Neutrophil (primary cell): ENCODE results near the gene MAN1A1.

Source experiments
- H3K27ac ChIP-seq: fragments of 200-600 bp; sonication (generic); 2 replicates; pipeline ENCODE4 v1.5.1; 2016; ENCODE audit warnings: mild to moderate bottlenecking, moderate library complexity
- H3K27me3 ChIP-seq: fragments of 200-600 bp; sonication (generic); 2 replicates; pipeline ENCODE4 v1.6.0; 2016; ENCODE audit warnings: mild to moderate bottlenecking
- H3K36me3 ChIP-seq: fragments of 200-600 bp; sonication (generic); 2 replicates; pipeline ENCODE4 v1.5.1; 2017
- H3K4me1 ChIP-seq, 2 experiments: fragments of 200-600 bp in 1 of 2; sonication (generic) in 1 of 2; 1 replicate in 1 of 2; 2 replicates in 1 of 2; pipeline versions ENCODE4 v1.5.1 to v1.6.1; 2013 to 2016; ENCODE audit warnings: low read depth in 1 of 2, low read length in 1 of 2, mild to moderate bottlenecking in 1 of 2, moderate library complexity in 1 of 2; ENCODE audit not compliant: control insufficient read depth in 1 of 2, insufficient read depth in 1 of 2
- H3K4me3 ChIP-seq, 2 experiments: fragments of 200-600 bp in 1 of 2; sonication (generic) in 1 of 2; 1 replicate in 1 of 2; 2 replicates in 1 of 2; pipeline ENCODE4 v1.5.1; 2013 to 2016; ENCODE audit warnings: low read depth in 1 of 2, low read length in 1 of 2, mild to moderate bottlenecking in 1 of 2, moderate library complexity in 1 of 2
- H3K9me3 ChIP-seq: fragments of 200-600 bp; sonication (generic); 2 replicates; pipeline ENCODE4 v1.5.1; 2016
- TF ChIP-seq, protein P1 (sequence below): fragments of 200-600 bp; sonication (generic); IDR thresholded peaks from 2 replicates; pipeline ENCODE4 v1.5.1; 2016; ENCODE audit warnings: antibody characterized with exemption

MAN1A1 gene

DNA sequence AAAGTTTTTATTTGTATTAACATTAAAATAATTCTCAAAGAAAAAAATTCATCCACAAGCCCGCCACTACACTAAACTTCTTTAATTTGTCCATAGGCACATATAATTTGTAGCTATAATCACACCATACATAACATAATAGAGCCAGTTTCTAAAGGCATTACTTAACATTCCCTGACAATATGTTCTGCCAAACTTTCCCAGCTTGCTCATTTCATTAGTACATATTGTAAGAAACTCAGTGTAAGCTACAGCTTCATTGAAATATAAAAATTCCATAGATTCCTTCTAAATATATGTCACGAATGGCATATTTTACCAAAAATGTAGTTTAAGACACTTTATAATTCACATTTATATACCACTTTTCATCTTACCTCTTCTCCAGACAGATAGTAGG, 59.3 kb downstream of the MAN1A1 start:
- Histone ChIP-seq H3K4me3 (no peak overlapping the region), H3K27me3 (no peaks in the 10 kb centered on the region), H3K4me1 (peaks cover 3 to 6% of the 10 kb centered on the region in 2 experiments), H3K27ac (no peak overlapping the region), H3K36me3 (no peaks in the 10 kb centered on the region), H3K9me3 (no peaks in the 10 kb centered on the region)
- TF ChIP-seq, protein P1, sequence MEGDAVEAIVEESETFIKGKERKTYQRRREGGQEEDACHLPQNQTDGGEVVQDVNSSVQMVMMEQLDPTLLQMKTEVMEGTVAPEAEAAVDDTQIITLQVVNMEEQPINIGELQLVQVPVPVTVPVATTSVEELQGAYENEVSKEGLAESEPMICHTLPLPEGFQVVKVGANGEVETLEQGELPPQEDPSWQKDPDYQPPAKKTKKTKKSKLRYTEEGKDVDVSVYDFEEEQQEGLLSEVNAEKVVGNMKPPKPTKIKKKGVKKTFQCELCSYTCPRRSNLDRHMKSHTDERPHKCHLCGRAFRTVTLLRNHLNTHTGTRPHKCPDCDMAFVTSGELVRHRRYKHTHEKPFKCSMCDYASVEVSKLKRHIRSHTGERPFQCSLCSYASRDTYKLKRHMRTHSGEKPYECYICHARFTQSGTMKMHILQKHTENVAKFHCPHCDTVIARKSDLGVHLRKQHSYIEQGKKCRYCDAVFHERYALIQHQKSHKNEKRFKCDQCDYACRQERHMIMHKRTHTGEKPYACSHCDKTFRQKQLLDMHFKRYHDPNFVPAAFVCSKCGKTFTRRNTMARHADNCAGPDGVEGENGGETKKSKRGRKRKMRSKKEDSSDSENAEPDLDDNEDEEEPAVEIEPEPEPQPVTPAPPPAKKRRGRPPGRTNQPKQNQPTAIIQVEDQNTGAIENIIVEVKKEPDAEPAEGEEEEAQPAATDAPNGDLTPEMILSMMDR = no peak

DNA sequence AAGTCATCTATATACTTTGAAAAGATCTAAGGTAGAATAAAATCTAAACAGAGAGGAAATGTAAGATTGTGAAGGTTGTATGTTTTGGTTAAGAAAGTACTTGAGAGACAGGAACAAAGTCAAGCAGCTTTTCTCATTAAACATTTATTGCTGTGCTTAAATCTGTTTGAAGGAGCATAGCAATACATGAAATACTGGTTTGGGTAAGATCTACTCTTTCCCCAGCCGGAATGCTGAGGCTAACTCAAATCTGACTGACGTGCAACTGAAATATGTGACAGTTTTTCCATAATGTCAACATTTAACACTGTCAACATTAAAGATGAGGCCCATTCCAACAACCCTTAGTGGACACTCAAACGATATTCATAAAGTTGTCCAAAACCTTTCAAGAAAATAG, 59.9 kb downstream of the MAN1A1 start:
- Histone ChIP-seq H3K27ac (no peak overlapping the region), H3K4me3 (no peak overlapping the region), H3K9me3 (no peaks in the 10 kb centered on the region), H3K27me3 (no peaks in the 10 kb centered on the region), H3K4me1 (peaks cover 3 to 6% of the 10 kb centered on the region in 2 experiments), H3K36me3 (no peaks in the 10 kb centered on the region)
- TF ChIP-seq, protein P1 = no peak

GRCh38 chr6:119285908-119286625, 63.5 kb downstream of the MAN1A1 start:
- Histone ChIP-seq H3K9me3 (no peaks in the 10 kb centered on the region), H3K36me3 (no peaks in the 10 kb centered on the region), H3K27me3 (no peaks in the 10 kb centered on the region), H3K4me1 (no peaks in the 10 kb centered on the region), H3K4me3 (no peak overlapping the region), H3K27ac (no peak overlapping the region)
- TF ChIP-seq, protein P1 = no peak

DNA sequence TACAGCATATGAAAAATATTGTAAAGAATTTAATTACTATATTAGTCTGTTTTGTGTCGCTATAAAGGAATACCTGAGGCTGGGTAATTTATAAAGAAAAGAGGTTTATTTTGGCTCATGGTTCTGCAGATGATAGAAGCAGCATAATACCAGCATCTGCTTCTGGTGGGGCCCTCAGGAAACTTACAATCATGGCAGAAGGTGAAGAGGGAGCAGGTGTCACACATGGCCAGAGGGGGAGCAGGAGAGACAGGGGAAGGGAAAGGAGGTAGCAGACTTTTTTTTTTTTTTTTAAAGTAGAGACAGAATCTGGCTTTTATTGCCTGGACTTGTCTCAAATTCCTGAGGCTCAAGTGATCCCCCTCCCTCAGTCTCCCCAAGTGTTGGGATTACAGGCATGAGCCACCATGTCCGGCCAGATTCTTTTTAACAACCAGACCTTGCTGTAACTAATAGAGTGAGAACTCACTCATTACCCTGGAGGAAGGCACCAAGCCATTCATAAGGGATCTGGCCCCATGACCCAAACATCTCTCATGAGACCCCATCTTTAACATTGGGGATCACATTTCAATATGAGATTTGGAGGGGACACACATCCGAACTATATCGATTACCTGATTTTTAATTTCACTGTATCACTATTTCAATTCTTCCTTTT, 64.6 kb downstream of the MAN1A1 start:
- TF ChIP-seq, protein P1 = no peak
- H3K27me3 ChIP-seq = no peaks in the 10 kb centered on the region

DNA sequence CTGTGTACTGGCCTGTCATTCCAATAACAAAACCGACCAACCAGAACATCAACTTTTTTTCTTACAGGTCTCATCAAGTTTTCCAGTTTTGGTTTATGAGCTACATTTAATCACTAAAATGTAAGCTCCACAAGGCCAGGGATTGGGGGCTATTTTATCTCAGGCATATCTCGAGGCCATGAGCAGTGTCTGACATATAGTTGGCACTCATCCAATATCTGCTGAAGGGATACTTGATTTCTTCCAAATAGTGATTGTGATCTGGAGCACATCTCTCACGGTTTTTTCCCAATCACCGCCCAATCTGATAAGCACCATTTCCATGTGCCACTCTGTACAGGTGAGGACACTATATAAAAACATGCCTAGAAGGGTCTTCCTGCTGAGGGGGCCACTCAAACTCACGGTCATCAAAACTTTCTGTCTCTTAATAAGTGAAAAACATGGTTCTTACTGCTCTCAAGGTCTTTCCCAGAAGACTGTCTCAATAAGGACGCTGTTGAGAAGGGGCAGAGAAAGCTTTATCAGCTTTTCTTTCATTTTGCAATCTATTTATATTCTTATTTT, 65.5 kb downstream of the MAN1A1 start:
- Histone ChIP-seq H3K27ac (no peak overlapping the region), H3K4me1 (no peaks in the 10 kb centered on the region), H3K27me3 (no peaks in the 10 kb centered on the region), H3K4me3 (no peak overlapping the region), H3K36me3 (no peaks in the 10 kb centered on the region), H3K9me3 (no peaks in the 10 kb centered on the region)
- TF ChIP-seq, protein P1 = no peak

More for the DNA sequence above, 64.6 kb downstream of the MAN1A1 start:
- Histone ChIP-seq H3K4me1 (no peaks in the 10 kb centered on the region), H3K36me3 (no peaks in the 10 kb centered on the region), H3K4me3 (no peak overlapping the region), H3K9me3 (no peaks in the 10 kb centered on the region), H3K27ac (no peak overlapping the region)
